ENCODE results near the gene ATP6V1F.

Gene ATP6V1F

DNA sequence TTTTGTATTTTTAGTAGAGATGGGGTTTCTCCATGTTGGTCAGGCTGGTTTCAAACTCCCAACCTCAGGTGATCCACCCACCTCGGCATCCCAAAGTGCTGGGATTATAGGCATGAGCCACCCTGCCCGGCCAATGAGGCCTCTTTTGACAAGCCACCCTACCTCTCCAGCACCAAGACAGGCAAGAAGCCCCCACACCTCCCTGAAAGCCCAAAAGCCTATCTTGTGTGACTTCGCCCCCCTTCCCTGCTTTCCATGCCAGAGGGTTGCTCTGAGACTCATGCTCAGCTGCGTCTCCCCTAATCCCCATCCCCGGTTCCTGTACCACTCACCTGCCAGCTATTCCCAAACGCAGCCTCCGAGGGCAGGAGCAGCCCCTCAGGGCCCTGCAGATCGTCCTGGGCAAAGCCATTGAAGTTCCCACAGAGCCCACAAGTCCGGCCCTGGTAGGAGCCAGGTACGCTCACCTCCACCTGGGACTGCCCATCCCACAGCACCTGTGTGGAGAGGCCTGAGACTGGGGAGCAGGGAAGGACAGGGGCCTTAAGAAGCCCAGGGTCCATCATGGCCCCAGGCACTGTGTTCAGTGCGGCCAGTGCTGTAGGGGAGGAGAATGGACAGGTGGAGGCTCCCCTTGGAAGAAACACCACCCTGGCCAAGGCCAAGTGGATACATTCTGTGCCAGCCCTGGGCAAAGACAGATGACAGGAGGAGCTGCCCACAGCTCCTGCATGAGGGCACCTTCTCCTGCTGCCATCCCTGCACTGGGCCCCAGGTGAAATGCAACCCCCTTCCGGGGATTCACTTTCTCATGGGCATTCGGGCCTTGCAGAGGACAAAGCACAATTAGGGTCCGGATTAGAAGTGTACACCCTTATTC, 15.8 kb downstream of the ATP6V1F start:
- DNase-seq = peak in 1 of 42 donors; percentile 3
- intact Hi-C loops (cut with DNase I) = no loop called here

- DNase-seq = no peak
- intact Hi-C loops (cut with DNase I) = no loop called here
These were observed 16.8 kb downstream of the ATP6V1F start for GRCh38 chr7:128879461-128879938.

DNA sequence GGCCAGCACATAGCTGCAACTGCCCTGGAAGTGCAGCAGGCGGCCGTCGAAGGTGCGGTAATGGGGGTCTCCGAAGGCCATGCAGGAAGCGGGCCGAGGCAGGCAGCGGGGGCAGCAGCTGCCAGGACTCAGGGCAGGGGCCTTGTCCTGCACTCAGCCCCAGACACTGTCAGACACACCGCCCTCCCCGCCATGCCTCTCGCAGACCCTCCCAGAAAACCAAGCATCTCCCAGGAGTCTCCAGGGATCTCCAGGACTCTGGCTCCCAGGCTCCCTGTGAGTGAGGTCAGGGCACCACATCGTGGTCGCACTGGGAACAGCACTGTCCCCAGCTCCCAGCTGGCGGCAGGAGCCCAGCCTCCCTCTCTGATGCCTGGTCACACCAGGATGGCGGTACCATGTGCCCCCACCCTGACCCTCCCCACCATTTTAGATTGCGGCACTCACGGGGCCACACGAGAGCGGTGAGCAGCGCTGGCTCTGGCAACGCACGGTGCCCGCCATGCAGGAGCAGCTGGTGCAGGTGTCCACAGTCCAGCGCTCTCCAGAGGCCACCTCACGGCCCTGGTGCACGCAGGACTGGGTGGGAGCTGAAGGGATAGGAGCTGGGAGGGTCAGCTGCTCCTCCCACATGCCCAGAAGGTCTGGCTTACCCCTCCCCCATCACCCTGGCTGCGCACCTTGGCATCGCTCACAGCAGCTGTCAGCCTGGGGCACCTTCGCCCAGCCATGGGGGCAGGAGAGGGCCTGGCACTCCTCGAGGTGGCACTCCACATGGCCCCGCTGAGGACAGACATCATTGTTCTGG, 17.5 kb downstream of the ATP6V1F start:
- peak; percentile 57 to 91 (median 80) for DNase-seq
- intact Hi-C loops (cut with DNase I) = loop anchor here (5.0 kb wide), 1 partner anchor 268 kb away; no protein-coding TSS in a partner anchor

DNA sequence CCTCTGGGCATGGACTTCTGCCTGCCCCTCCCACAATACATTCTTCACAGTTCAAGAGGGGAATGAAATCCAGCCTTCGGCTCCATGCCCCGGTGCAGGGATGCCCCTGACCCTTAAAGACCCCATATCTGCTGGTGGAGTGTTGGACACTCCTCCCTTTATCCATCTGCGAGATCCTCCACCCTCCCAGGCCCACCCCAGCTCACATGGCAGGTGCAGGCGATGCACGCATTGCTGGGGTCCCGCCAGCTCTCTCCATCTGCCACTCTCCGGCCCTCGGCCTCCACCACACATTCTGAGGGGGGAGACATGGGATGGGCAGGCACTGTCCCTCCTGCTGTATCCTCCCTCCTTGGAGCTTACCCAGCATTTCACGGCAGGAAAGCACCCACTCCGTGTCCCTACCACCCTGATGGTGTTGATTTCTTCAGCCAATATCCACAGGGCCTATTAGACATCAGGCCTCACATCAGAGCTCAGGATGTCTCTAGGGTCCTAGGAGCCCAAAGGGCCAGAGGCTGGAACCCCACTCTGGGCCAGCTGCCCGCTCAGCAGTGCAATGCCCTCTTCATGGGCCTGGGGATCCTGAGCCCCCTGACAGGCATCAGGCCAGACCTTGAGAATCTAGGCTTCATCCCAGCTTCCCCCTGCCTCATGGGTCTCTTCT, 18.3 kb downstream of the ATP6V1F start:
- intact Hi-C loops (cut with DNase I) = loop anchor here (5.0 kb wide), 1 partner anchor 269 kb away; no protein-coding TSS in a partner anchor
- no peak for DNase-seq

GRCh38 chr7:128881458-128882125, 18.9 kb downstream of the ATP6V1F start:
- no peak for DNase-seq
- intact Hi-C loops (cut with DNase I) = loop anchor here (5.0 kb wide), 1 partner anchor 269 kb away; no protein-coding TSS in a partner anchor

DNA sequence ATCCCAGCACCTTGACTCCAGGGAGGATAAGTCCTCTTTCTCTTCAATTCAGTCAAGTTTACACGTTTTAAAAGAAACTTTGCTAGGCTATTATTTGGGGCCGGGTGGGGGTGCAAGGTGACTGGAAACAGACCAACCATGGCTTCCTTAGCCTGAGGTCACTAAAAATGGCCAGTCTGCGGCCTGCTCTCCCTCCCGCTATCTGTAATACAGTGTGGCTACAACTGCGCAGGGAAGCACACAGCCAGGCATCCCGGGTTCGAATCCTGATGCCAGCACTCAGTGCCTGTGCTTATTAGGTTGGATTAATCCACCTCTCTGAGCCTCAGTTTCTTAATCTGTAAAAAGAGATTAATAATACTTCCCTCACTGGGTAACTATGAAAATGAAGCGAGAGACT, 19.5 kb downstream of the ATP6V1F start:
- intact Hi-C loops (cut with DNase I) = loop anchor here (5.0 kb wide), 1 partner anchor 270 kb away; no protein-coding TSS in a partner anchor
- DNase-seq = no peak

DNA sequence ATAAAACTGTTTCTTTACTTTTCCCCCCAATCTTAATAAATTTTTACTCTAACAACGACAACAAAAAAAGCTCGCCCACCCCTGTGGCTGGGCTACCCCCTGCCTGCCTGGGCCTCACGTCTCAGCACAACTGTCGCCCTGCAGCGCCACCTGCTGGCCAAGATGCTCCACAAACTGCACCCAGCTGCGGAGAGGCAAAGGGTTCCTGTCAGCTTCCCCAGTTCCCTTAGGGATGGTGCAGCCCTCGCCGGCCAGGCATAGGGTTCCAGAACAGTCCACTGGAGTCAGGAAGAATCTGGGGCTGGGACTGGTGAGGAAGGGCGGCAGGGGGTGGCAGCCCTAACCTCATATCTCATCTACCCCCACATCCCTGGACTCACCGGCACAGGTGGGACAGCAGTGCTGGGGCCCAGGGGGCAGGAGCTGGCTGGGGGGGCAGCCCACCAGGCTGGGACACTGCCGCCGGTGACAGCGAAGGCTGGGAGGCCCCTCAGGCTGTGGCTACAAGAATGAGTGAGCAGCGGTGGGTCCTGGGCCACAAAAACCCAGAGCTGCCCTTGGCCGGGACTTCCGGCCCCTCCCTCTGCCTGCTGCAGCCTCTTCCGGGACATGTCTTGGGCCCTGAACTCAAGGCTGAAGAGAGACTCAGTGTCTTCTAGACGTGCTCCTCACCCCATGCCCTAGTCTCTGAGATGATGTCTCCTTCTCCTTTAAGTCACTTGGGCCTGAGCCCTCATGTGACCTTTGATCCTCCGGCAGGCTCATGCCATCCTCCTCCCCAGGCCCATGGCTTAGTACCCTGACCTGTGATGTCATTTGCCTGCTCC, 21.2 kb downstream of the ATP6V1F start:
- DNase-seq = peak; percentile 67 to 94 (median 89)
- intact Hi-C loops (cut with DNase I) = loop anchor here (5.0 kb wide), 1 partner anchor 272 kb away; no protein-coding TSS in a partner anchor

- intact Hi-C loops (cut with DNase I) = loop anchor here (5.0 kb wide), 1 partner anchor 272 kb away; no protein-coding TSS in a partner anchor
- DNase-seq = no peak
These were observed 22.1 kb downstream of the ATP6V1F start for GRCh38 chr7:128884561-128885369.

- DNase-seq = no peak
- intact Hi-C loops (cut with DNase I) = no loop called here
These were observed 22.9 kb downstream of the ATP6V1F start for GRCh38 chr7:128885370-128886187.

DNA sequence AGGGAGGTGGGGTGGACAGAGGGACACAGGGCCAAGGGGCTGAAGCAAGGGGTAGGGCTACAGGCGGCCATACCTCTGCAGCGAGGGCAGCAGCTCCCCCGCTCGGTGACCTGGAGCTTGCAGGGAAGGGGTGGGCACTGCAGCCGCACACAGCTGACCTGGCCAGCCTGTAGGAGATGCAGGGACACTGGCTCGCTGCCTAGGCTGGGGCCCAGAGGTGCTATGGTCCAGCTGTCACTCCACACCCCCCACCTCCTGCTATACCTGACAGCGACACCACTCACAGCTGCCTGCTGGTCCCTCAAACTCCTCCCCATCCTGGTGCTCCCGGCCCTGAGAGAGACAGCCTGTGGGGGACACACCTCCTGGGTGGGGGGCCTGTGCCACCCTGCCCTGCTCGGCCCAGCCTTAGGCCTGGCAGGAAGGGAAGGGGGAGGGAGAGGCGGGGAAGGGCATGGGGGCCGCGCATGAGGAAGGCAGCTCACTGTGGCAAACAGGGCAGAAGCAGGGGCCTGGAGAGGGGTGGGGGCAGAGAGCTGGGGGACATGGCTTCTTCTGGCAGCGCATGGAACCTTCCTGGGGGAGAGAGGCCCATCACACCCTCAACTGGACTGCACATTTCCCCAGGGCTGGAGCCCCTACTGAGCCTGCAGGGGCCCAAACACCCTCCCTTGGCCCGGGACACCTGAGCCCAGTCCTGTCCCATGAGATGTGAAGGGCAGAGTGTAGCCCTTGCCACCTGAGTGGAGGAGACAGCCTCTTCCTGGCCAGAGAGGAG, 23.9 kb downstream of the ATP6V1F start:
- intact Hi-C loops (cut with DNase I) = no loop called here
- no peak for DNase-seq

- DNase-seq = no peak
- intact Hi-C loops (cut with DNase I) = no loop called here
These were observed 24.7 kb downstream of the ATP6V1F start for GRCh38 chr7:128887169-128888038.

GRCh38 chr7:128888039-128888755, 25.5 kb downstream of the ATP6V1F start:
- DNase-seq = no peak
- intact Hi-C loops (cut with DNase I) = no loop called here

- intact Hi-C loops (cut with DNase I) = no loop called here
- DNase-seq = no peak
These were observed 26.1 kb downstream of the ATP6V1F start for GRCh38 chr7:128888756-128889095.

DNA sequence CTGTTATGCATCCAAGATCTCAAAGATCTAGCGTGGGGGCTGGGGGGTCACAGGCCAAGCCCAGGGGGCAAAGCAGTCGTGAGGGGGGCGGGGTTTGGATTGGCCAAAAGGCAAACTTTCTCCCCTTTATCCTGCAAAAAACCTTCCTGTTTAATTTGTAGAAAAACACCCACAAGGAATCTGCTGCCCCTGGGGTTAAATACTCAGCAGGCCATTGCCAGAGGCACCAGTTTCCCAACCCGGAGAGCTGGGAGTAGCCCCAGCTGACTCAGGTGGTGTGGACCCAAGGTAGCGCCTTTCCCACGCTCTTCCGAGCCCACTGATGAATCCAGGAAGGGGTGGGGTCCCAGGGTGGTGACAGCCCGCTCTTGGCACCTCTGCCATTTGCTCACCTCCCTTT, 26.5 kb downstream of the ATP6V1F start:
- DNase-seq = no peak
- intact Hi-C loops (cut with DNase I) = no loop called here
